ENCODE measurements around the gene KCNIP1.

Gene KCNIP1

GRCh38 chr5:170508036-170508435, 4.2 kb downstream of the KCNIP1 start:
- DNase-seq (ENCODE audit: low read depth in 2 of 3, low spot score in 1 of 3) = no peak

- no peak for DNase-seq (ENCODE audit: low read depth in 2 of 3, low spot score in 1 of 3)
These were observed 5.0 kb downstream of the KCNIP1 start for GRCh38 chr5:170508660-170509347.

- DNase-seq (ENCODE audit: low read depth in 2 of 3, low spot score in 1 of 3) = no peak
These were observed 5.5 kb downstream of the KCNIP1 start for GRCh38 chr5:170509348-170509660.

GRCh38 chr5:170510126-170510525, 6.3 kb downstream of the KCNIP1 start:
- DNase-seq (ENCODE audit: low read depth in 2 of 3, low spot score in 1 of 3) = no peak

GRCh38 chr5:170510559-170510958, 6.7 kb downstream of the KCNIP1 start:
- DNase-seq (ENCODE audit: low read depth in 2 of 3, low spot score in 1 of 3) = no peak

GRCh38 chr5:170511551-170512258, 7.9 kb downstream of the KCNIP1 start:
- DNase-seq (ENCODE audit: low read depth in 2 of 3, low spot score in 1 of 3) = no peak

- no peak for DNase-seq (ENCODE audit: low read depth in 2 of 3, low spot score in 1 of 3)
These were observed 10.2 kb downstream of the KCNIP1 start for GRCh38 chr5:170513856-170514525.

GRCh38 chr5:170517411-170517810, 13.6 kb downstream of the KCNIP1 start:
- no peak for DNase-seq (ENCODE audit: low read depth in 2 of 3, low spot score in 1 of 3)

- no peak for DNase-seq (ENCODE audit: low read depth in 2 of 3, low spot score in 1 of 3)
These were observed 14.5 kb downstream of the KCNIP1 start for GRCh38 chr5:170518277-170518676.

- no peak for DNase-seq (ENCODE audit: low read depth in 2 of 3, low spot score in 1 of 3)
These were observed 15.7 kb downstream of the KCNIP1 start for GRCh38 chr5:170519549-170519948.

GRCh38 chr5:170520372-170520771, 16.6 kb downstream of the KCNIP1 start:
- no peak for DNase-seq (ENCODE audit: low read depth in 2 of 3, low spot score in 1 of 3)

GRCh38 chr5:170522211-170523141, 18.7 kb downstream of the KCNIP1 start:
- no peak for DNase-seq (ENCODE audit: low read depth in 2 of 3, low spot score in 1 of 3)

- DNase-seq (ENCODE audit: low read depth in 2 of 3, low spot score in 1 of 3) = no peak
These were observed 19.3 kb downstream of the KCNIP1 start for GRCh38 chr5:170523142-170523551.

GRCh38 chr5:170523830-170524229, 20.0 kb downstream of the KCNIP1 start:
- DNase-seq (ENCODE audit: low read depth in 2 of 3, low spot score in 1 of 3) = no peak

- no peak for DNase-seq (ENCODE audit: low read depth in 2 of 3, low spot score in 1 of 3)
These were observed 20.8 kb downstream of the KCNIP1 start for GRCh38 chr5:170524576-170524975.

GRCh38 chr5:170525470-170526211, 21.8 kb downstream of the KCNIP1 start:
- DNase-seq (ENCODE audit: low read depth in 2 of 3, low spot score in 1 of 3) = no peak

GRCh38 chr5:170527991-170528390, 24.2 kb downstream of the KCNIP1 start:
- no peak for DNase-seq (ENCODE audit: low read depth in 2 of 3, low spot score in 1 of 3)

- DNase-seq (ENCODE audit: low read depth in 2 of 3, low spot score in 1 of 3) = no peak
These were observed 25.2 kb downstream of the KCNIP1 start for GRCh38 chr5:170528976-170529375.

GRCh38 chr5:170532935-170533334, 29.1 kb downstream of the KCNIP1 start:
- no peak for DNase-seq (ENCODE audit: low read depth in 2 of 3, low spot score in 1 of 3)

GRCh38 chr5:170533383-170533782, 29.6 kb downstream of the KCNIP1 start:
- DNase-seq (ENCODE audit: low read depth in 2 of 3, low spot score in 1 of 3) = no peak

- DNase-seq (ENCODE audit: low read depth in 2 of 3, low spot score in 1 of 3) = no peak
These were observed 30.4 kb downstream of the KCNIP1 start for GRCh38 chr5:170534177-170534576.
